Transverse colon (tissue), 4 donors: ENCODE data around the gene CKAP5. TPM values are rescaled to one million over a fixed set of nuclear protein-coding genes. Genes with fewer than 3 reads are reported as not detected.
"Not testable (repeated sequence)": the region's sequence is repeated elsewhere in the genome, so short reads cannot be mapped to it uniquely, and the experiment has no call there.

Source experiments
- DNase-seq: peaks from one replicate; pipeline ENCODE4 v3.0.0-alpha.2; 2019
- H3K27ac ChIP-seq, 4 donors: fragments of 200-600 bp; sonication (generic); 2 replicates each; pipeline ENCODE4 v1.5.1; 2016 to 2018; ENCODE audit warnings: inconsistent platforms in 4 of 4
- H3K27me3 ChIP-seq: fragments of 200-600 bp; sonication (generic); 2 replicates; pipeline ENCODE4 v1.5.1; 2017; ENCODE audit warnings: inconsistent platforms
- H3K36me3 ChIP-seq, 4 donors: fragments of 200-600 bp; sonication (generic); 2 replicates each; pipeline ENCODE4 v1.5.1; 2017 to 2019; ENCODE audit warnings: inconsistent platforms in 4 of 4
- H3K4me1 ChIP-seq, 4 donors: fragments of 200-600 bp; sonication (generic); 2 replicates each; pipeline ENCODE4 v1.5.1; 2017 to 2020; ENCODE audit warnings: inconsistent platforms in 4 of 4
- H3K4me3 ChIP-seq, 4 donors: fragments of 200-600 bp; sonication (generic); 1 replicate in 1 of 4; 2 replicates in 3 of 4; pipeline versions ENCODE4 v1.5.1 to v1.6.1; 2017 to 2019; ENCODE audit warnings: inconsistent platforms in 4 of 4
- H3K9me3 ChIP-seq, 2 donors: fragments of 200-600 bp; sonication (generic); 2 replicates each; pipeline ENCODE4 v1.5.1; 2017 to 2019; ENCODE audit warnings: inconsistent platforms in 2 of 2
- CTCF ChIP-seq, 5 experiments: fragments of 200-600 bp in 3 of 5; fragments of 450-650 bp in 2 of 5; sonication (generic) in 3 of 5; IDR thresholded peaks; 1 replicate in 2 of 5; 2 replicates in 3 of 5; pipeline ENCODE4 v1.5.1; 2016 to 2017; ENCODE audit warnings: antibody characterized with exemption in 5 of 5, inconsistent platforms in 3 of 5, mild to moderate bottlenecking in 2 of 5, moderate library complexity in 1 of 5
- EP300 ChIP-seq: sonication (generic); formaldehyde crosslinking; IDR thresholded peaks from one replicate; pipeline ENCODE4 v1.6.1; 2017; ENCODE audit warnings: antibody characterized with exemption, low read depth
- POLR2A ChIP-seq: fragments of 450-650 bp; IDR thresholded peaks from one replicate; pipeline ENCODE4 v1.6.1; 2016; ENCODE audit warnings: antibody characterized with exemption, mild to moderate bottlenecking, moderate library complexity
- POLR2AphosphoS5 ChIP-seq, 3 donors: sonication (generic); formaldehyde crosslinking; IDR thresholded peaks; one replicate each; pipeline ENCODE4 v1.6.1; 2016; ENCODE audit warnings: antibody characterized with exemption in 3 of 3
- WGBS, 2 donors: methylation state at CpG; one replicate each; pipeline ENCODE4 v1.1.5; 2018; ENCODE audit warnings: low coverage in 1 of 2; 5-methylcytosine and 5-hydroxymethylcytosine counted together
- in situ Hi-C, 4 donors: fragments of 200-750 bp; cut with MboI; loops; one replicate each; pipeline versions ENCODE4 v1.15.0 to v1.15.1; 2017; ENCODE audit warnings: low sequenced_read_pairs in 3 of 4, low pct_ligation_motif_present in 1 of 4, low pct_unique_long_range_greater_than_20kb in 1 of 4
- intact Hi-C: fragments of 100-400 bp; cut with DNase I; formaldehyde crosslinking; loops from one replicate; pipeline ENCODE4 v1.15.1; 2023; ENCODE audit warnings: low total_unique reads
- total RNA-seq, 4 donors: library from RNA; depleted of rRNA; stranded (reverse); fragments of >200 nt; gene quantifications; one replicate each; pipeline ENCODE4 v1.1.0, GENCODE V29; 2016

The CKAP5 gene
- total RNA-seq, 4 donors from 2014 or later, result 9.7 to 32.2 (median 28.1) TPM

DNA sequence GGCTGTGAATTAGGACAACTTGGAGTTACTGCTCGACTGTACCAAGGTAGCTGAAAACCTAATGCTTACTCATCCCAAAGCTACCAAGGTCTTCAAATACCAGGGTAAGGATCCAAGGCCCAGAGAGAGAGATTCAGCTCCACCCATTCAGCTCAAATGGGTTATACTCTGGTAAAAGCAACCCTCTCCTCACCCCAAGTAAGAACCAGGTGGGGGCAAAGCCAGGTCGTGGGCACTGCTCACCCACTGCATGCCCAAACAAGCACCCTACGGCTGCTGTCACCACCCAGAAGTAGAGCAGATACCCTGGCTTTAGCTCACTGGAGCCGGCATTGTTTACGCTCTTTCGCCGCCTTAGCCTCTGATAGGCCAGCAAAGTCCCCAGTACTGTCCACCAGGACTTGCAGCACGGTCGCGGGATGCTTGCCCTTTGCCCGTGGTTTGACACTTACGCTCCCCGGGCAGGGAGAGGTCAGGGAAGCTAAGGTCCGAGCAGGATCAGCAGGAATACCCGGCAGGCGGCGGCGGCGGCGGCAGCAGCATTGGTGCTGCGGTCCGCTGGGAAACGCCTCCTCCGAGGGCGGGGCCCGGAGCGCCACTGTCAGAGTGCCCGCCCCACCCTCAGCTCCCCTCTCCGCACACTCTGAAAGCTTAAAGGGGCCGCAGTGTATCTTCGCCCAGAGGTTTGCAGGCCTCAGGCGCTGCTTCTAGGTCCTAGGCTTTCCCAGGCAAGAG, 19.6 kb downstream of the CKAP5 start:
- Histone ChIP-seq H3K4me3 (peak overlapping the region; percentile 38 to 57 (median 48)), H3K27ac (peak overlapping the region; percentile 57 to 82 (median 79)), H3K9me3 (no peaks in the 10 kb centered on the region), H3K4me1 (peaks cover 0 to 23% (median 18%) of the 10 kb centered on the region in 4 donors), H3K27me3 (no peaks in the 10 kb centered on the region), H3K36me3 (no peaks in the 10 kb centered on the region)
- intact Hi-C loops (no loop called here), in situ Hi-C loops (no loop called here)
- DNase-seq, result peak; percentile 86
- TF ChIP-seq POLR2A, result peak; percentile 17
- TF ChIP-seq POLR2AphosphoS5 (IDR thresholded peaks at IDR 0.05), result peak; percentile 23 to 29 (median 26)
- TF ChIP-seq EP300, result no peak
- WGBS, 2 donors, result 2 to 17% methylated on average over 1 to 30 of the region's 32 CpGs

GRCh38 chr11:46808799-46809431, 37.2 kb downstream of the CKAP5 start:
- Histone ChIP-seq H3K27me3 (no peaks in the 10 kb centered on the region), H3K9me3 (no peaks in the 10 kb centered on the region), H3K36me3 (peaks cover 0 to 31% (median 13%) of the 10 kb centered on the region in 4 donors), H3K4me1 (no peaks in the 10 kb centered on the region), H3K4me3 (no peak overlapping the region), H3K27ac (no peak overlapping the region)
- in situ Hi-C loops (no loop called here), intact Hi-C loops (no loop called here)
- 70% methylated on average over 3 of the region's 3 CpGs for whole genome bisulfite sequencing, 2 donors
- DNase-seq, result no peak
- TF ChIP-seq EP300 (no peak), CTCF (IDR thresholded peaks at IDR 0.05) (peak in 2 of 5 experiments; percentile 9 to 16), POLR2AphosphoS5 (IDR thresholded peaks at IDR 0.05) (no peak)

DNA sequence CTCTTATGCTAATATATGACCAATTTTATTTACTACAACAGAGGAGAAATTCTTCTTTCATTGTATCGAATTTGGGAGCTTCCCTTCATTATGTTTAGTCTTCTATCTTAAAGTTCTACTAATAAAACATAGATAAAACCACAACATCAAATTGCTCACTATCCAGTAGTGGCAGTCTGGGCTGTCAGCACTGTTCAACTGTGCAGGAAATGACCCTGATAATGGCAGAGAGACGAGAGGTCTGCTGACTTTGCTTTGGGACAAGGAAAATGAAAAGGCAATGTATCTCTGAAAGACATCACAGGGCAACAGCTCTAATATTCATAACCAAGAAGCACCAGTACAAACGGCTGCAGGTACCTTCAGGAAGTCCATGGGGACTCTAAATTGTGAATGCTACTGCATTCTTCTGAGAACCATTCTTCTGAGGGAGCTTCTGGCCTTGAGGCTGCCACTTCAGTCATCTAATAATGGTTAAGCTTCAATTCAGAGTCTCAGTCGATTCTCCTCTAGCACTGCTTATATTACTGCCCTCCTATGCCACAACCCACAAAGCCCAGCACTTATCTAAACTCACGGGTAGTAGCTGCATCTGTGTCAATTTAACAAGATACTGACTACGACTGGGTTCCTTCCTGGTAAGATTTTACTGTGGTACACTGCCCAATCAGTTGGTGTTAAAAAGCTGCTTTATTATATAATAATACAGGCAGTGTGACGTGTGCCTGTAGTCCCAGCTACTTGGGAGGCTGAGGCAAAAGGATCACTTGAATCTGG, 44.2 kb downstream of the CKAP5 start:
- H3K27ac ChIP-seq, result no peak overlapping the region
- H3K36me3 ChIP-seq, result peaks cover 0 to 27% (median 11%) of the 10 kb centered on the region in 4 donors
- no peaks in the 10 kb centered on the region for H3K9me3 ChIP-seq
- no peak for DNase-seq
- in situ Hi-C loops, result no loop called here
- no peaks in the 10 kb centered on the region for H3K27me3 ChIP-seq
- no peak for TF ChIP-seq POLR2AphosphoS5 (IDR thresholded peaks at IDR 0.05)
- no peak for TF ChIP-seq CTCF (IDR thresholded peaks at IDR 0.05)
- TF ChIP-seq EP300, result no peak
- no peak for TF ChIP-seq POLR2A
- 81 to 84% methylated on average over 3 to 7 of the region's 7 CpGs for WGBS, 2 donors
- H3K4me3 ChIP-seq, result no peak overlapping the region
- H3K4me1 ChIP-seq, result no peaks in the 10 kb centered on the region
- intact Hi-C loops, result no loop called here

DNA sequence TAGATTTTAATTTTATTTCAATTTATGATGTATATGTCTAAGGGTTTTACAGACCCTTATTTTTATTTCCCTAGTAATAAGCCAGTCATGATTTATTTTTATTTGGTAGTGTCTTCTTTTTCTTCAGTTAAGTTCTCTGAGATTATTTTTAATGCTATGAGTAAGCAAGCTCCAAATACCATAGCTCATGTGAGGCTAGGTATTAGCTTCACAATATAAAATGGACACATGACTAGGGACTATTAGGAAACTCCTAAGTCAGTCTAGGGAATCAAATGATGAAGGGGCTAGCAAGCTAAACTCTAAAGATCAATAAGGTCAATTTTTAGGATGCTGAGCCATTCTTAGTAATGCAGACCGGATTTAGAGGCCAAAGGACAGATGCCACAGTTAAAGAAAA, 45.9 kb downstream of the CKAP5 start:
- intact Hi-C loops, result no loop called here
- Histone ChIP-seq H3K4me1 (no peaks in the 10 kb centered on the region), H3K27ac (no peak overlapping the region), H3K36me3 (peaks cover 0 to 43% (median 18%) of the 10 kb centered on the region in 4 donors), H3K9me3 (no peaks in the 10 kb centered on the region), H3K4me3 (no peak overlapping the region), H3K27me3 (no peaks in the 10 kb centered on the region)
- TF ChIP-seq POLR2AphosphoS5 (IDR thresholded peaks at IDR 0.05), result no peak
- in situ Hi-C loops, result no loop called here
- no peak for DNase-seq
- WGBS, 2 donors, result 85 to 100% methylated on average over 1 of the region's 1 CpG

GRCh38 chr11:46799725-46800124, 46.4 kb downstream of the CKAP5 start:
- peaks cover 0 to 47% (median 20%) of the 10 kb centered on the region in 4 donors for H3K36me3 ChIP-seq
- in situ Hi-C loops, result not testable (repeated sequence)

More at GRCh38 chr11:46799725-46800124, 46.4 kb downstream of the CKAP5 start:
- H3K27me3 ChIP-seq, H3K9me3 ChIP-seq, H3K27ac ChIP-seq, H3K4me1 ChIP-seq, H3K4me3 ChIP-seq, DNase-seq, intact Hi-C loops: not testable (repeated sequence)
- WGBS, 2 donors, result 100% methylated on average over 2 of the region's 2 CpGs; no CpG with 5 or more reads in 1 of the 2 donors
